Fibroblast of skin of back (primary cell): Measurements from ENCODE around the gene FBLIM1.
"Not testable (repeated sequence)": the region's sequence is repeated elsewhere in the genome, so short reads cannot be mapped to it uniquely, and the experiment has no call there.

ENCODE experiments used
- DNase-seq: peaks from one replicate; pipeline ENCODE4 v3.0.0-alpha.2; 2013

The FBLIM1 gene

DNA sequence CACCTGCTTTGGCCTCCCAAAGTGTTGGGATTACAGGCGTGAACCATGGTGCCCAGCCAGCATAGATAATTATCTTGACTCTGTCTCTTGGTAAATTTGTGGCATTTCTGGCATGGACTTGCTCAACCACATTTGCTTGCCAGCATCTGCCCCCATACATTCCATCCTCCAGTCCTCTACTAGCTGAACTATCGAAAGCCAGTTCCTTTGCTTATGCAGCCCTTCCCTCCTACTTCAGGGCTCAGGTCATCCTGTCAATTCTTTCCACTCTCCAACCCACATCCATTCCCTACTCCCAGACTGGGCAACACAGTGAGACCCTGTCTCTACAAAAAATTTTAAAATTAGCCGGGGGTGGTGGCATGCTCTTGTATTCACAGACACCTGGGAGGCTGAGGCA is 61.9 kb downstream of the FBLIM1 start:
- DNase-seq: no peak

DNA sequence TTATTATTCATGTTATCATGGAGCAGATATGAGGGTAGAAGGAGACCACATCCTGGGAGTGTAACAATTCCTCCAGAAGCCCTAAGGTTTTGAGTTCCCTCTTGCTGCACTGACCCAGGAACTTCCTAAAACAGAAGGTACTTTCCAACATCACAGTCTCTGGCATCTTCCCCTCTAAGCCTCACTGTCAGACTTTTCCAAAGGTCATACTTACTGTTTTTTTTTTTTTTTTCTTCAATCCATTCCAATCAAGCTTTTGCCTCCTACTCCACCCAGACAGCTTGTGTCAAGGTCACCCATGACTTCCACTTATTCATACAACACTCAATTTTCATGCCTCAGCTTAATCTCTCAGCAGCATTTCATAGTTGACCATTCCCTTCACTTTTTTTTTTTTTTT is 67.2 kb downstream of the FBLIM1 start:
- DNase-seq: peak; percentile 15

DNA sequence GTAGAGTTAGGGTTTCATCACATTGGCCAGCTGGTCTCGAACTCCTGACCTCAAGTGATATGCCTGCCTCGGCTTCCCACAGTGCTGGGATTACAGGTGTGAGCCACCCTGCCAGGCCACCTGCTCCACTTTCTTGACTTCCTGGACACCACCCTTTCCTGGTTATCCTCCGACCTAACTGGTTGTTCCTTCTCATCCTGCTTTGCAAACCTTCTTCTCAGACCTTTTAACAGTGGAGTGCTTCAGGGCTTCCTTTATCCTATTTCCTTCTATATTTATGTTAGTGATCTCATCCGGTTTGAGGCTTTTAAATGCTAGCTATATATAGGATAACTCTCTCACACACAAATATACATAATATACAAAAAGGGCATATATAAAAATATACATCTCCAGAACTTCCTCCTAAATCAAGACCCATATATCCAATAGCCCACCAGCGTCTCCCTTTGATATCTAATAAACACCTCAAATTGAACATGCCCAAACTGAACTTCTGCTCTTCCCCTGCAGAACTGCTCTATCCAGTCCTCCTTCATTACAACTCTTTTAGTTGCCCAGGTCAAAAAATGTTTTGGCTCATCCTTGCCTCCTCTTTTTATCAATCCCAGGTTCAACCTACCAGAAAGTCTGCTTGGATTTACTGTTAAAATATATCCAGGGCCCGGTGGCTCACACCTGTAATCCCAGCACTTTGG is 68.4 kb downstream of the FBLIM1 start:
- no peak for DNase-seq

DNA sequence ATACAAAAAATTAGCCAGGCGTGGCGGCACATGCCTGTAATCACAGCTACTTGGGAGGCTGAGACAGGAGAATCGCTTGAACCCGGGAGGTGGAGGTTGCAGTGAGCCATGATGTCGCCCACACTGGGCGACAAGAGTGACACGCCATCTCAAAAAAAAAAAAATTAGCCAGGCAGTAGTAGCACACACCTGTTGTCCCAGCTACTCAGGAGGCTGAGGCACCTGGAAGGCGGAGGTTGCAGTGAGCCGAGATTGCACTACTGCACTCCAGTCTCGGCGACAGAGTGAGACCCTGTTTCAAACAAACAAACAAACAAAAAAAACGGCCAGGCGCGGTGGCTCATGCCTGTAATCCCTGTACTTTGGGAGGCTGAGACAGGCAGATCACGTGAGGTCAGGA is 69.0 kb downstream of the FBLIM1 start:
- not testable (repeated sequence) for DNase-seq

DNA sequence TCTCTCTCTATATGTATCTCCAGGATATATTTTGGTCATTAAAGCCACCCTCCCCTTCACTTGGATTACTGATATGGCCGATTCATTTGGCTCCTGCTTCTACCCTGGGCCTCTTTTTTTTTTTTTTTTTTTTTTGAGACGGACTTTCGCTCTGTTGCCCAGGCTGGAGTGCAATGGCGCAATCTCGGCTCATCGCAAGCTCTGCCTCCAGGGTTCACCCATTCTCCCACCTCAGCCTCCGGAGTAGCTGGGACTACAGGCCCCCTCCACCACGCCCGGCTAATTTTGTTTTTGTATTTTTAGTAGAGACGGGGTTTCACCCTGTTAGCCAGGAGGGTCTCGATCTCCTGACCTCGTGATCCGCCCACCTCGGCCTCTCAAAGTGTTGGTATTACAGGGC is 70.3 kb downstream of the FBLIM1 start:
- not testable (repeated sequence) for DNase-seq

DNA sequence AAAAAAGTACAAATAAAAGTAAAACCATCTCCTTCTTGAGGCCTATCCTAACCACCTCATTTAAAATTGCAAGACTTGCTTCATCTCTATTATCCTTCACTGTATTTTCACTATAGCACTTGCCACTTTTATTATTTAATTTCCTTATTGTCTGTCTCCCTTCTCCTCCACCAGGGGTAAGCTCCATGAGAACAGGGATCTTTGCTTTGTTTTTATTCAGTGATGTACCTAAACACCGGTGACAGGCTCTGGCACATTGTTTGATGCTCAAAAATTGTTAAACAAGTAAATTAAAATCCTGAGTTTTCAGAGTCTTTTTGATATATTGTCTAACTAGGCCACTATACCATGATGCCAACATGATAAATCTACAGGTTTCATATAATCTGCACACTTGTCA is 71.7 kb downstream of the FBLIM1 start:
- no peak for DNase-seq

DNA sequence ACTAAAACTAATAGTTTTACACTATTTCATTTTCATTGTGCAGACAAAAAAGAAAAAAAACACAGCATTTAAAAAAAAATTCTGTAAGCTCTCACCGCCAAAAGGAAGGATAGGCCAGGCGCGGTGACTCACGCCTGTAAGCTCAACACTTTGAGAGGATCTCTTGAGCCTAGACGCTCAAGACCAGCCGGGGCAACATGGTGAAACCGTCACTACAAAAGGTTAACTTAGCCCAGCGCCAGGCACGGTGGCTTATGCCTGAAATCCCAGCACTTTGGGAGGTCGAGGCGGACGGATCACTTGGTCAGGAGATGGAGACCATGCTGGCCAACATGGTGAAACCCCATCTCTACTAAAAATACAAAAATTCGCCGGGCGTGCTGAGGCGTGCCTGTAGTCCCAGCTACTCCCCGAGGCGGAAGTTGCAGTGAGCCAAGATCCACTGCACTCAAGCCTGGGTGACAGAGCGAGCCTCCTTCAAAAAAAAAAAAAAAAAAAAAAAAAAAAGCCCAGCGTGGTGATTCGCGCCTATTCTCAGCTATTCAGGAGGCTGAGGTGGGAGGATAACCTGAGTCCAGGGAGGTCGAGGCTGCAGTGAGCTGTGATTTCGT is 74.6 kb downstream of the FBLIM1 start:
- DNase-seq: no peak

DNA sequence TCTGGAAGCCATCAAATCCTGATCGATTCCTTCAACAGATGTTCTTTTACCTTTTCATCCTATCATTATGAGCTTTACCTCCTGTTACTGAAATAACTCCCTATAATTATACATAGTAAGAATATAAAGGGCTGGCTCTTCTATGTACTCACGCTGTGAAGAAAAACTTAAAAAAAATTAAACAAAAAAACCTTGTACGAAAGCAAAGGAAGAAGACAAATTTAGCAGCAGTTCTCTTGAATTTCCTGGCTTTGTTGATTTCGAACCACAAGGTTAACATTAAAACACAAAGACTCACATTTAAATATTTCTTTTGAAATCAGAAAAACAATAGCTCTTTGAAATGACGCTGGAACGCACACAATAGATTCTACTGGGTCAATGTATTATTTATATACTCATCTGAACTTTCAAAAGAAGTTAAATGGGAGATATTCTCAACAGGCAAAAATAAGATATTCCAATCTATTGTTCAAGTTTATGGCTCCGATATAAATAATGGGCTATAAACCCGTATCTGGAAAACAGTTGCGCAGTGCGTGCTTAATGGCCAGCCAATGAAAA is 75.3 kb downstream of the FBLIM1 start:
- DNase-seq: no peak

DNA sequence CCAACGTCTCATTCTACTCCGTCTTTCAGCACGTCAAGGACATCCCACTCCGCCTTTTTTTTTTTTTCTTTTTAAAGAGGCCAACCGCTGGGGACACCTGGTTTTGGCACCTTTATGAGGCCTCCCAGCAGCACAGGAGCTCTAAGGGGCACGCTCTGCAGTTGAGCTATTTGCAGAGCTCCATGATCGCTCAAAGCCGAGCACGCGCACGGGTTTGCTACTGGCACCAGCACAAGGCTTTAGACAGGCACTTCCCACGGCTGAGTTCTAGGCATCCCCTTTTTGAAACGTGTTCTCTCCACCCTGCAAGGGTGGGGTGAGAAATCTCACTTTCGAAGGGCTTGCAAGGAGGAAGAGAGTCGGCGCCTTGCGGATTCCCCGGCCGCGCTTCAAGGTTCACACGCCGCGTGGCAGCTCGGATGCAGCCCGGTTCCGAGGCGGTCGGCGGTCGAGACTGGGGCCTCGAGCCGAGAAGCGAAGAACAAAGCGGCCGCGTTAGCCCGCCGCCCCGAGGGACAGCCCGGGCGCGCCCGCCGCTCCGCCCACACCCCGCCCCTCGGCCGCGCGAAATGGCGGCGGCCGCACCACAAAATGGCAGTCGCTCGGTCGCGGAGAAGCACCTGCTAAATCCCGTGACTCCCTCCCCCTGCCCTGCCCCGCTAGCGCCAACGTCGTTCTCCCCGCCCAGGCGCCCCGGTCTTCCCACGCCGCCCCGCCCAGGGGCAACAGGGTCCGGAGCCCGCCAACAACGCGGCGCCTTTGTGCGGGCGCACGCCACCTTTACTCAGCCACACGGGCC is 76.0 kb downstream of the FBLIM1 start:
- DNase-seq: peak; percentile 90

DNA sequence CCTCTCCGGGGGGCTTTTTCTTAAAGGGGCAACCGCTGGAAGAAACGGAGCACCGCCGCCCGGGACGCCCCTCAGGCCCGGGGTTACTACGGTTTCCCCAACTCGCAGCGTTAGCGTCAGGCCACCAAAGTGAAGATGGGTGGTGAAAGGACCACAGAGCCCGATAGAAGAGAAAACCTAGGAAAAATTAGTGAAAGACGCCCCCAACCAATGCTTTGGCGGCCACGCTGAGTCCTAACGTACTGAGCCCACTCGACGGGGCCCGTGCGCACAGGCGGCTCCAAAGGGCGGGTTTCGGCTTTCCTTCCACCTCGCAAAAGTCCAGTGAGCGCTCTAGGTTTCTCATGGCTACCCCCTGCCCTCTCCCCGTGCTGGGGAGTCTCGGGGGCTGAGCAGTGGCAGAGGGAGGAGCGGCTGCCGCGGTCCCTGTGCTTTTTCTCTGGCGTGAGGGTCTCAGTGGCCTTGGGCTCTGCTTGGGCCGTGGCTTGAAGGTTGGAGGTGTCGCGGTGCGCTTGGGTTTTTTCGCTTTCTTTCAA is 76.7 kb downstream of the FBLIM1 start:
- DNase-seq: no peak

DNA sequence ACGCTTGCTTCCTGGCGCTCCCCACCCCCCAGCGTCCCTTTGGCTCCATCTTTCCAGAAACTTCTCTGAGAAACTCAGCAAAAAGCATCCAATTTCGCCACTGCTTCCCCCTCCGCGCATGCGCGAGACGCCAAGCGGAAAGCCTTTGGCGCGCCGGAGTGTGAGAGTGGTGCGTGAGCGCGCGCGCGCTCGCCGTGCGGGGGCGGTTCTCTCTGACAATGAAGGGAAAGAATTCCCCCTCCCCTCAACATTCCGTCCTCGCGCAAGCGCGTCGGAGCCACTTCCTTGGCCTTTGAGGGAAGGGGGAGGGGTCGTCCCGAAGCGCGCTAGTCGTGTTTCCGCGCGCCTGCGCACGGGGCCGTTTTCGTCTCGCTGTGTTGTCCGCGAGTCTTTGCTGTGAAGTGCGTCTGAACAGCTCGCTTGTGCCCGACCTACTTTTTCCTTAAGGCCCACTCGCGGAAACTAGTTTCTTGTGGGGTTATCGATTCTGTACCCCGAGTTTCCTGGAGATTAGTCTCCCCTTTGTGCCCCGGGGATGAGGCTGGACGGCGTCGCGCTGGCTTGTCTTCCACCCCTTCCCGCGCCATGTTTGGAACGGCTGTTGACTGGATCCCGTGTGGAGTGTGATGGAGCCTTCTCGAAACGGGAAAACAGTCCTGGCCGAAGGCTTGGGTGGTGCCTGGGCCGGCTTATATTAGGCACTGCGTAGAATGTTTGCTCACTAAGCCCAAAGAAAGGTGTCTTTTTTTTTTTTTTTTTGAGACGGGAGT is 77.3 kb downstream of the FBLIM1 start:
- DNase-seq: peak; percentile 99
